Tibial nerve (tissue), 4 donors: ENCODE results near the gene TM9SF4. TPM values are rescaled to one million over a fixed set of nuclear protein-coding genes. Genes with fewer than 3 reads are reported as not detected.
A peak's percentile ranks its signal among the peaks of the same experiment; 100 is the strongest.

Source experiments
- DNase-seq, 2 donors: peaks; one replicate each; pipeline ENCODE4 v3.0.0-alpha.2; 2019; ENCODE audit warnings: low spot score in 2 of 2
- H3K27ac ChIP-seq, 4 donors: fragments of 200-600 bp; sonication (generic) in 3 of 4; one replicate each; pipeline ENCODE4 v1.5.1; 2017 to 2019; ENCODE audit warnings: mild to moderate bottlenecking in 1 of 4
- H3K27me3 ChIP-seq, 2 donors: fragments of 200-600 bp; sonication (generic) in 1 of 2; one replicate each; pipeline versions ENCODE4 v1.5.1 to v1.6.0; 2017 to 2019
- H3K36me3 ChIP-seq, 3 donors: fragments of 200-600 bp; sonication (generic); one replicate each; pipeline ENCODE4 v1.5.1; 2018 to 2019
- H3K4me1 ChIP-seq, 4 donors: fragments of 200-600 bp; sonication (generic) in 3 of 4; one replicate each; pipeline ENCODE4 v1.5.1; 2017 to 2019
- H3K4me3 ChIP-seq, 4 donors: fragments of 200-600 bp; sonication (generic) in 3 of 4; one replicate each; pipeline ENCODE4 v1.5.1; 2017 to 2019; ENCODE audit warnings: mild to moderate bottlenecking in 1 of 4, moderate library complexity in 1 of 4
- H3K9me3 ChIP-seq, 4 donors: fragments of 200-600 bp; sonication (generic) in 3 of 4; one replicate each; pipeline ENCODE4 v1.5.1; 2017 to 2019
- CTCF ChIP-seq, 5 experiments: fragments of 200-600 bp in 3 of 5; fragments of 450-650 bp in 2 of 5; sonication (generic) in 3 of 5; IDR thresholded peaks; one replicate each; pipeline ENCODE4 v1.5.1; 2016 to 2019; ENCODE audit warnings: antibody characterized with exemption in 5 of 5, mild to moderate bottlenecking in 3 of 5, moderate library complexity in 2 of 5
- EP300 ChIP-seq, 2 donors: sonication (generic); formaldehyde crosslinking; IDR thresholded peaks; one replicate each; pipeline ENCODE4 v1.6.1; 2017; ENCODE audit warnings: antibody characterized with exemption in 2 of 2, mild to moderate bottlenecking in 1 of 2
- POLR2A ChIP-seq, 2 donors: fragments of 450-650 bp; IDR thresholded peaks; one replicate each; pipeline ENCODE4 v1.6.1; 2017; ENCODE audit warnings: antibody characterized with exemption in 2 of 2, mild to moderate bottlenecking in 2 of 2, moderate library complexity in 2 of 2
- WGBS, 2 donors: methylation state at CpG; one replicate each; pipeline ENCODE4 v1.1.5; 2018; 5-methylcytosine and 5-hydroxymethylcytosine counted together
- total RNA-seq, 4 donors: library from RNA; depleted of rRNA; stranded (reverse); fragments of >200 nt; gene quantifications; one replicate each; pipeline ENCODE4 v1.1.0, GENCODE V29; 2016

TM9SF4 gene
- total RNA-seq, 4 donors from 2014 or later: 23.1 to 40.5 (median 28.8) TPM

GRCh38 chr20:32204205-32205109 lies 94.9 kb downstream of the TM9SF4 start:
- Histone ChIP-seq H3K4me1 (peaks cover 0 to 64% (median 39%) of the 10 kb centered on the region in 4 donors), H3K27ac (peak overlapping the region; percentile 19 to 93 (median 62)), H3K36me3 (peaks cover 3 to 28% (median 15%) of the 10 kb centered on the region in 3 donors), H3K27me3 (no peaks in the 10 kb centered on the region), H3K9me3 (no peaks in the 10 kb centered on the region), H3K4me3 (no peak overlapping the region)
- WGBS, 2 donors: 46 to 51% methylated on average over 4 of the region's 4 CpGs
- no peak for DNase-seq
- TF ChIP-seq EP300 (IDR thresholded peaks at IDR 0.05): peak in 1 of 2 donors; percentile 66
- TF ChIP-seq CTCF (IDR thresholded peaks at IDR 0.05): no peak

GRCh38 chr20:32205110-32205842 lies 95.8 kb downstream of the TM9SF4 start:
- WGBS, 2 donors: 43 to 44% methylated on average over 5 of the region's 5 CpGs
- TF ChIP-seq POLR2A (IDR thresholded peaks at IDR 0.05) (no peak), CTCF (IDR thresholded peaks at IDR 0.05) (no peak), EP300 (IDR thresholded peaks at IDR 0.05) (no peak)
- Histone ChIP-seq H3K36me3 (peaks cover 3 to 26% (median 9%) of the 10 kb centered on the region in 3 donors), H3K9me3 (no peaks in the 10 kb centered on the region), H3K27ac (peak overlapping the region; percentile 19 to 93 (median 89)), H3K4me1 (peaks cover 0 to 72% (median 39%) of the 10 kb centered on the region in 4 donors), H3K27me3 (no peaks in the 10 kb centered on the region), H3K4me3 (peak overlapping the region in 1 of 4 donors; percentile 92)
- no peak for DNase-seq

DNA sequence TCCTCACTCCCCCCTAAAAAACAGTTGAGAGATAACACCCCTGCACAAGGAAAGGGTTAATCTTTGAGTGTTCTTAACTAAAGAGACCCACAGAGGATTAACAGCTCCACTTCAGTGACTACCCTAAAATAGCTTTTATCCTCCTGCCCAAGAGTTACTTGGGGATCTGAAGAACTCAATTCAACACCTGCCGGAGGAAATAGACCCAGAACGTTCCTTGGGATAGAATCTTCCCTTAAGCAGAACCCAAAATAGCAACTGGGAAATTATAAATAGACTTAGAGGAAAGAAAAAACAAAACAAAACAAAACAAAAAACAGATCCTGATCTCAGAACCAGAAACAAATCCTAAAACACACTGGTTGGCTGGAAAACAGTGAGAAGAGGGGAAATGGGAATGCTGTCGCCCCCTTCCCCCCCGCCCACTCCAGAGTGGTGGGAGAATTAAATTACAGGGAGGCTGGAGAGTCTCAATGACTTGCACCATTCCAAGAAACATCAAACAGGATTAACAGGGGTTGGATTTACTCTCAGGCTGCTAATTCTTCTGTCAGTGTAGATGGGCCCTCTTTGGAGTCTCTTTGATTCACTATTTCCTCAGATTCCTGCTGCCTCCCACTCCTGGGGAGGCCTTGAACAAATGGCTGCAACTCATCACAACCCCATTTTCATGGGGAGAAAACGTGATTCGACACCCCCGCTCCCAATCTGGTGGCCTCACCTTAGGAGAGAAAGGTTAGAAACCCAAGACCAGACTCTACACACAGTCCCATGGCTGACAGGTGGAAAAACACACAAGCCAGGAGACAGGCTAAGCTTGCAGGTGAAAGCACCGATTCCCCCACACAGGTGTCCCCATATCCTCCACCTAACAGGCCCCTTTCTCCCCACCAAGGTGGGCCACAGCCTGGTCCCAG lies 96.6 kb downstream of the TM9SF4 start:
- Histone ChIP-seq H3K27ac (peak overlapping the region; percentile 78 to 93 (median 89)), H3K9me3 (no peaks in the 10 kb centered on the region), H3K4me3 (peak overlapping the region; percentile 80 to 99 (median 95)), H3K36me3 (peaks cover 1 to 26% (median 3%) of the 10 kb centered on the region in 3 donors), H3K4me1 (peaks cover 0 to 73% (median 39%) of the 10 kb centered on the region in 4 donors), H3K27me3 (no peaks in the 10 kb centered on the region)
- no peak for DNase-seq
- WGBS, 2 donors: 39 to 48% methylated on average over 8 of the region's 8 CpGs
- TF ChIP-seq CTCF (IDR thresholded peaks at IDR 0.05): no peak
- no peak for TF ChIP-seq EP300 (IDR thresholded peaks at IDR 0.05)
- TF ChIP-seq POLR2A (IDR thresholded peaks at IDR 0.05): no peak

DNA sequence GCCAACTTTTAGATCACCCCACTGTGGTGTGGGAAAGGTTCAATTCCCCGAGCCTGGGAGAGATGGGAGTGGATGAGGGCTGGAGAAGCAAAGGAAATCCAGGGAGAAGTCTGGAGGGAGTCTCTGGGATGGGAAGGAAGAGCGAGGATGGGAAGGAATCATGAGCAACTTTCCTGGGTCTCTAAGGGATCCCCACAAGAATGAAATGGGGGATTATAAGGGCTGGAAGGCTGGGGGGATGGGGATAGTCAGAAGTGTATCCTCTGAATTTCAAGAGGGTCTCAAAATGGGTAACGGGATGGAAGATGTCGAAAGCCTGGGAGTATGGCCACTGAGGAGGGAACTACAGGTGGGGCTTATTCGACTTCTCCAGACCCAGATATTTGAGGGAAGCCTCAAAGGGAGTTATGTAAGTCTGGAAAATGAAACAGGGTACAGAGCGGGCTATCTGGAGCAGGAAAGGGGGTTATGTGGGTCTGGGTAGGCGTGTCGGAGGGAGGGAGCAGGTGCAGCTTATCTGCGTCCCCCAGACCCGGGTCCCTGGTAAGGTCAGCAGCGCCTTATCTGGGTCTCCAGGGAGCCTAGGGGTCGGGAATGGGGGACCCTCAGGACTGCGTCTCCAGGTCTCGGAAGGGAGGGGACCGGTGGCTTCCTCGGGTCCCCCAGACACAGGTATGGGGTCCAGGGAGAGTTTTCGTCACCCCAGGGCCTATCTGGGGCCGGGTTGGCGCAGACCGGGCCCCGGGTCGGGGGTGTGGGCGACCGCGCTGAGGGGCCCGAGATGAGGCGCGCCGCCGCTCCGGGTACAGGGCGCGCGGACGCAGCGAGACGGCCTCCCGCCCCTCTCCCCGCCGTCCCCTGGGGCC lies 97.5 kb downstream of the TM9SF4 start:
- no peak for DNase-seq
- Histone ChIP-seq H3K9me3 (no peaks in the 10 kb centered on the region), H3K27ac (peak overlapping the region; percentile 78 to 93 (median 89)), H3K36me3 (peaks cover 0 to 26% (median 0%) of the 10 kb centered on the region in 3 donors), H3K4me3 (peak overlapping the region; percentile 80 to 99 (median 95)), H3K4me1 (peaks cover 0 to 73% (median 39%) of the 10 kb centered on the region in 4 donors), H3K27me3 (no peaks in the 10 kb centered on the region)
- no peak for TF ChIP-seq POLR2A (IDR thresholded peaks at IDR 0.05)
- no peak for TF ChIP-seq EP300 (IDR thresholded peaks at IDR 0.05)
- TF ChIP-seq CTCF (IDR thresholded peaks at IDR 0.05): no peak
- 11 to 12% methylated on average over 9 to 16 of the region's 40 CpGs for WGBS, 2 donors
